Upper lobe of left lung (tissue), 6 donors: ENCODE measurements around the gene KCNIP1. TPM values are rescaled to one million over a fixed set of nuclear protein-coding genes. Genes with fewer than 3 reads are reported as not detected.

Source experiments
- ATAC-seq, 2 donors: fragments of 200-7000 bp; cut with Tn5 transposase; one replicate each; pipeline ENCODE4 v1.9.1; 2022; ENCODE audit warnings: mild to moderate bottlenecking in 2 of 2, moderate library complexity in 2 of 2; ENCODE audit not compliant: low FRiP score in 2 of 2
- DNase-seq, 2 donors: peaks; one replicate each; pipeline ENCODE4 v3.0.0-alpha.2; 2019 to 2020
- H3K27ac ChIP-seq, 4 donors: fragments of 200-600 bp; sonication (generic); one replicate each; pipeline ENCODE4 v1.5.1; 2016 to 2019
- H3K27me3 ChIP-seq, 4 donors: fragments of 200-600 bp; sonication (generic); one replicate each; pipeline ENCODE4 v1.5.1; 2017 to 2019
- H3K36me3 ChIP-seq, 4 donors: fragments of 200-600 bp; sonication (generic); one replicate each; pipeline ENCODE4 v1.5.1; 2016 to 2019
- H3K4me1 ChIP-seq, 4 donors: fragments of 200-600 bp; sonication (generic); one replicate each; pipeline ENCODE4 v1.5.1; 2018 to 2019
- H3K4me3 ChIP-seq, 4 donors: fragments of 200-600 bp; sonication (generic); one replicate each; pipeline ENCODE4 v1.5.1; 2017 to 2019; ENCODE audit warnings: mild to moderate bottlenecking in 2 of 4, moderate library complexity in 1 of 4
- H3K9me3 ChIP-seq, 4 donors: fragments of 200-600 bp; sonication (generic); one replicate each; pipeline ENCODE4 v1.5.1; 2018 to 2019
- EP300 ChIP-seq, 4 donors: sonication (generic); formaldehyde crosslinking; IDR thresholded peaks; one replicate each; pipeline ENCODE4 v1.5.1; 2017; ENCODE audit warnings: antibody characterized with exemption in 4 of 4, control low read depth in 2 of 4
- POLR2A ChIP-seq, 4 donors: fragments of 450-650 bp; IDR thresholded peaks; one replicate each; pipeline ENCODE4 v1.5.1; 2016 to 2017; ENCODE audit warnings: antibody characterized with exemption in 4 of 4, mild to moderate bottlenecking in 2 of 4
- POLR2AphosphoS5 ChIP-seq, 2 donors: sonication (generic); formaldehyde crosslinking; IDR thresholded peaks; one replicate each; pipeline ENCODE4 v1.5.1; 2017; ENCODE audit warnings: antibody characterized with exemption in 2 of 2
- WGBS, 2 donors: methylation state at CpG; one replicate each; pipeline ENCODE4 v1.1.5; 2017 to 2018; 5-methylcytosine and 5-hydroxymethylcytosine counted together
- total RNA-seq, 6 donors: library from RNA; depleted of rRNA in 4 of 6; stranded (reverse); fragments of >200 nt in 4 of 6; gene quantifications; one replicate each; pipeline versions ENCODE4 v1.1.0 to v1.2.1, GENCODE V29; 2016 to 2021
- TF ChIP-seq, protein P1 (sequence below), 6 experiments: fragments of 450-650 bp in 4 of 6; fragments of 200-600 bp in 2 of 6; sonication (generic) in 2 of 6; IDR thresholded peaks; one replicate each; pipeline ENCODE4 v1.5.1; 2016 to 2019; ENCODE audit warnings: antibody characterized with exemption in 6 of 6
- donor health status: DM: no; HTN: no; CAD: no; lungs with moderate emphysema.
- donor health status: DM: no; HTN: yes; CAD: no; lungs with severe emphysema.

Gene KCNIP1
- total RNA-seq, 6 donors from 2014 or later = 1.9 to 3.3 (median 2.9) TPM; not detected in 1

DNA sequence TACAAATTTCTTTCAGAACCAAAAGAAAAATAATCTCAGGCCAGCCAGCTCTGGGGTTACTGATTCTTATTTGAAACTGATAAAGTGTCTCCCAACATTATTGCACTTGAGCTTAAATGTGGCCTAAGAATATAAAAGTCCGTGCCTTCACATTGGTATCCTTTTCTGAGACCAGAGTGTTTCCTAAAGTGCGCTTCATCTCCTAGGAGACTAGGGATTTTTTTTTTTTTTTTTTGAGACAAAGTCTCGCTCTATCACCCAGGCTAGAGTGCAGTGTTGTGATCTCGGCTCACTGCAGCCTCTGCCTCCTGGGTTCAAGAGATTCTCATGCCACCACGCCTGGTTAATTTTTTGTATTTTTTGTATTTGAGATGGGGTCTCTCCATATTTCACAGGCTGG lies 23.6 kb upstream of the KCNIP1 start:
- Histone ChIP-seq H3K4me1 (no peaks in the 10 kb centered on the region), H3K27me3 (no peaks in the 10 kb centered on the region), H3K4me3 (no peak overlapping the region), H3K27ac (no peak overlapping the region), H3K36me3 (no peaks in the 10 kb centered on the region), H3K9me3 (no peaks in the 10 kb centered on the region)
- 76 to 85% methylated on average over 5 of the region's 5 CpGs for WGBS, 2 donors
- ATAC-seq = no peak
- TF ChIP-seq, protein P1, sequence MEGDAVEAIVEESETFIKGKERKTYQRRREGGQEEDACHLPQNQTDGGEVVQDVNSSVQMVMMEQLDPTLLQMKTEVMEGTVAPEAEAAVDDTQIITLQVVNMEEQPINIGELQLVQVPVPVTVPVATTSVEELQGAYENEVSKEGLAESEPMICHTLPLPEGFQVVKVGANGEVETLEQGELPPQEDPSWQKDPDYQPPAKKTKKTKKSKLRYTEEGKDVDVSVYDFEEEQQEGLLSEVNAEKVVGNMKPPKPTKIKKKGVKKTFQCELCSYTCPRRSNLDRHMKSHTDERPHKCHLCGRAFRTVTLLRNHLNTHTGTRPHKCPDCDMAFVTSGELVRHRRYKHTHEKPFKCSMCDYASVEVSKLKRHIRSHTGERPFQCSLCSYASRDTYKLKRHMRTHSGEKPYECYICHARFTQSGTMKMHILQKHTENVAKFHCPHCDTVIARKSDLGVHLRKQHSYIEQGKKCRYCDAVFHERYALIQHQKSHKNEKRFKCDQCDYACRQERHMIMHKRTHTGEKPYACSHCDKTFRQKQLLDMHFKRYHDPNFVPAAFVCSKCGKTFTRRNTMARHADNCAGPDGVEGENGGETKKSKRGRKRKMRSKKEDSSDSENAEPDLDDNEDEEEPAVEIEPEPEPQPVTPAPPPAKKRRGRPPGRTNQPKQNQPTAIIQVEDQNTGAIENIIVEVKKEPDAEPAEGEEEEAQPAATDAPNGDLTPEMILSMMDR (IDR thresholded peaks at IDR 0.05) = no peak
- TF ChIP-seq POLR2A (IDR thresholded peaks at IDR 0.05) = no peak
- no peak for TF ChIP-seq EP300 (IDR thresholded peaks at IDR 0.05)
- no peak for DNase-seq

DNA sequence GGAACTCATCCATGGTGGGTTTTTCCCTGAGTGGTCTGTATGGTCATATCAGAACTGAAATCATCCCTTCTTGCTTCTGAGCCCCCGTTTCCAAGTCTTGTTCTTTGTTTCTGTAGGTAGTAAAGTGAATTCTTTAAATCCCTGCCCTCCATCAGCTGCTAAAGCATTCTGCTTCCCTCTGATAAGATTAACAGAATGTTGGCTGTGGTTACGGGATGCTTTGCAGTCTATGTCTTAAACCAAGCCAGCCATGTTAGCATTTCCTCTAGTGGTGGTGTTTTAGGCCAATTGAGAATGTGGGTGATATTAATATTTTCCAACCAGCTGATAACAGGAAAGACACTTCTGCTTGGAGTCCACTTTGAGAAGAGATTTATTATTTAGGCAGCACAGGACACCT lies 22.0 kb upstream of the KCNIP1 start:
- DNase-seq (no peak), ATAC-seq (no peak)
- Histone ChIP-seq H3K27ac (no peak overlapping the region), H3K4me3 (no peak overlapping the region), H3K9me3 (no peaks in the 10 kb centered on the region), H3K27me3 (no peaks in the 10 kb centered on the region), H3K36me3 (no peaks in the 10 kb centered on the region), H3K4me1 (no peaks in the 10 kb centered on the region)
- WGBS, 2 donors = 63 to 69% methylated on average over 2 of the region's 2 CpGs
- TF ChIP-seq EP300 (IDR thresholded peaks at IDR 0.05) (no peak), POLR2A (IDR thresholded peaks at IDR 0.05) (no peak), POLR2AphosphoS5 (IDR thresholded peaks at IDR 0.05) (no peak)
- TF ChIP-seq, protein P1 (IDR thresholded peaks at IDR 0.05) = no peak

DNA sequence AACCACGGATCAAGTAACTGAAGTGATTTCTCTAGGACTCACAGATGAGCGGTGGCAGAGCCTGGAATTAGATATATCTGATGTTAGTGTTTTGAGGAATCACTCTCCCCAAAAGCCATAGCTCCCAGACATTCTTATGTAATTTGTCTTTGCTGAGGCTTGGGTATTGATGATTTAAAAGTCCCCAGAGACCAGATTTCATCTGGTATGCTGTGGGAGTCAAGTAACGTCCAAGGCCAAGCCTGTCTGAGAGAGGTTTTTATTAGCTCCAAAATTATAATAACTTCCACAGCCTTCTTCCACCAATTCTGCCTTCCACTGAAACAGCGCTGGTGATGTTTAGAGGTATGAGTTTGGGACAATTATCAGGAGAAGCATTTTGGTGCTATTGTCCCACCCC lies 21.3 kb upstream of the KCNIP1 start:
- 80 to 97% methylated on average over 4 of the region's 4 CpGs for WGBS, 2 donors
- no peak for ATAC-seq
- Histone ChIP-seq H3K27ac (no peak overlapping the region), H3K27me3 (no peaks in the 10 kb centered on the region), H3K36me3 (no peaks in the 10 kb centered on the region), H3K4me1 (no peaks in the 10 kb centered on the region), H3K9me3 (no peaks in the 10 kb centered on the region), H3K4me3 (no peak overlapping the region)
- TF ChIP-seq POLR2AphosphoS5 (IDR thresholded peaks at IDR 0.05) = no peak
- TF ChIP-seq EP300 (IDR thresholded peaks at IDR 0.05) = no peak
- TF ChIP-seq POLR2A (IDR thresholded peaks at IDR 0.05) = no peak
- TF ChIP-seq, protein P1 (IDR thresholded peaks at IDR 0.05) = no peak
- DNase-seq = no peak

DNA sequence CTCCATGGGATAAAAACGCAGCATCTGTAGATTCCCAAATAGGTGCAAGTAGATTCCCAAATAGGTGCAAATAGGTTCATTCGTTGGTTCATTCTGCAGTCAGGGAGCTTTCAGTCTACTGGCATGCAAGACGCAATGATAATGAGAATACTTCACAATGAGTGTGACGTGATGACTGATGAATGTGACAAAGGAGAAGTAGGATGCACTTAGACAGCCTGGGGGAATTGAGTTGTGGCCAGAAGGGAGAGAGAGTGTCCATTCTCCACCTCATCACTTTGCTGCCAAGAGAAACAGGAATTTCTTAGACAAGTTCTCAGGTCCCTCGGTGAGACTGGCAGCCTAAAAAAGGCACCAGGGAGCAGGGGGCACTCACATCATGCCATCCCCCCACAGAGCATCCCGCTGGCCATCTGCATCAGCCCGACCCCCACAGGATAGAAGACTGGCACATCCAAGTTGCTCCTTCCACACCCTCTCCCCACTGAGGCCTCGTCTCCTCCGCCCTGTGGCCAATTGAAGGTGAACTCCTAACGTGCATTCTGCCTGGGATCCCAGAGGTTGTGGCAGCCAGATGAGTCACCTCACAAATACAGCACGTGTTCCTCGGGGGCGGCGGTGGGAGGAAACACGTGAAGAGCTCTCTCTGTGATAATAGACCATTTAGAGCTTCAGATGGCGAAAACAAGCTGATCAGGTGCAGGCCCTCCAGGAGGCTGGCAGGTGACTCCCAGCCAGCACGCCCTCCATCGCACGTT lies 19.9 kb upstream of the KCNIP1 start:
- Histone ChIP-seq H3K36me3 (no peaks in the 10 kb centered on the region), H3K4me1 (no peaks in the 10 kb centered on the region), H3K9me3 (no peaks in the 10 kb centered on the region), H3K27me3 (no peaks in the 10 kb centered on the region), H3K4me3 (no peak overlapping the region), H3K27ac (no peak overlapping the region)
- TF ChIP-seq EP300 (IDR thresholded peaks at IDR 0.05) = no peak
- TF ChIP-seq, protein P1 (IDR thresholded peaks at IDR 0.05) = no peak
- TF ChIP-seq POLR2AphosphoS5 (IDR thresholded peaks at IDR 0.05) = no peak
- no peak for TF ChIP-seq POLR2A (IDR thresholded peaks at IDR 0.05)
- no peak for ATAC-seq
- 72 to 77% methylated on average over 17 to 19 of the region's 19 CpGs for WGBS, 2 donors
- peak in 1 of 2 donors; percentile 26 for DNase-seq

DNA sequence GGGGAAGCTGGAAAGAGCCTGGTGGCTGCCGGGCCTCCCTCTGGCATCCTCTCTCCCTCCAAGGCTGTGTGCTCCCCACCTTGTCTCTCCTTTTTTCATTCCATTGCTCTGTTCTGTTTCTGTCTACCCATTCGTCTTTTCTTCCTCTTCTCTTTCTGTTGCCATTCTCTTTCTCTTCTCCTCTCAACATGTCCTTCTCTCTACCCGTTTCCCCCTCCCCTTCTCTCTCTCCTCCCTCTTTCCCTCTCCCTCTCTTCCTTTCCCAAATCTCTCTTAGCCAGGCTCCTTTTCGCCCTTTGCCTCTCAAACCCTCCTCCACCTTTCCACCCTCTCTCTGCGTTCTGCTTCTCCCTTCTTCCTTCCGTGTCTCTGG lies 19.4 kb upstream of the KCNIP1 start:
- TF ChIP-seq POLR2A (IDR thresholded peaks at IDR 0.05) (no peak), POLR2AphosphoS5 (IDR thresholded peaks at IDR 0.05) (no peak), EP300 (IDR thresholded peaks at IDR 0.05) (no peak)
- TF ChIP-seq, protein P1 (IDR thresholded peaks at IDR 0.05) = no peak
- Histone ChIP-seq H3K36me3 (no peaks in the 10 kb centered on the region), H3K9me3 (no peaks in the 10 kb centered on the region), H3K4me1 (no peaks in the 10 kb centered on the region), H3K27me3 (no peaks in the 10 kb centered on the region), H3K4me3 (no peak overlapping the region), H3K27ac (no peak overlapping the region)
- no peak for ATAC-seq
- no peak for DNase-seq
- WGBS, 2 donors = 65 to 77% methylated on average over 6 of the region's 6 CpGs
